Jurkat, Clone E6-1 (cell line): ENCODE results near the gene TJP1.
"Not testable (repeated sequence)": the region's sequence is repeated elsewhere in the genome, so short reads cannot be mapped to it uniquely, and the experiment has no call there.

Experiments
- DNase-seq: peaks from one replicate; pipeline ENCODE4 v3.0.0-alpha.2; 2011; ENCODE audit warnings: low read depth, low spot score
- H3K4me3 ChIP-seq: 2 replicates; pipeline ENCODE4 v1.5.1; 2011; ENCODE audit warnings: mild to moderate bottlenecking, low read length, control low read depth, moderate library complexity

Gene TJP1

GRCh38 chr15:29805708-29806104 lies 16.6 kb downstream of the TJP1 start:
- no peak for DNase-seq
- H3K4me3 ChIP-seq: no peak overlapping the region

DNA sequence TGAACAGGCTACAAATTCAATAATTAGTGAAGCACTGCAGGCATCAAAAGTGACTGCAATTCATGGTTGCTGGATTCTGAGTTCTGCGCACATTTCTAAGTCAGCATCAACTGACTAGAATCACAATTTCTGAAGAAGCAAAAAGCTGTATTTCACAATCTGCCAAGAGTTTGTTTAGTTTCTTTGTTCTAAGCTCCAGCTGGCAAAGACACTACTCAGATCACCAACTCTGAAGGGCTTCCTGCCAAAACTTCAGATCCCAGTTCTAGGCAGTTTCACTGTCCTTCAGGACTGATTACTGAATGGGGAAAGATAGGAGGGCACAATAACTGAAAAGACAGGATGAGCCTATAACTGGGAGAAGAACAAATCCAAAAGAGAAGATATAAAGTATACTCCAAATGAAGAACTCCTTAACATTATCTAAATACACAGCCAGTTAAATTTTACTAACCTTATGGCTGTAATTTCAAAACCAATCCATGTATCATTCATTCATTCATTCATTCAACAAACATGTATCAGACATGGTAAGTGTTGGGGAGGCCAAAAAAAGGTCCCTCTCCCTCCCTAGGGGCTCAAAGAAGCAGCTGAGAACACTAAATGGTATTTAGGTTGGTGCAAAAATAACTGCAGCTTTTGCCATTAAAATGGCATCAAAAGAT lies 17.1 kb downstream of the TJP1 start:
- DNase-seq: no peak
- no peak overlapping the region for H3K4me3 ChIP-seq

GRCh38 chr15:29802411-29802810 lies 19.9 kb downstream of the TJP1 start:
- no peak for DNase-seq
- no peak overlapping the region for H3K4me3 ChIP-seq

DNA sequence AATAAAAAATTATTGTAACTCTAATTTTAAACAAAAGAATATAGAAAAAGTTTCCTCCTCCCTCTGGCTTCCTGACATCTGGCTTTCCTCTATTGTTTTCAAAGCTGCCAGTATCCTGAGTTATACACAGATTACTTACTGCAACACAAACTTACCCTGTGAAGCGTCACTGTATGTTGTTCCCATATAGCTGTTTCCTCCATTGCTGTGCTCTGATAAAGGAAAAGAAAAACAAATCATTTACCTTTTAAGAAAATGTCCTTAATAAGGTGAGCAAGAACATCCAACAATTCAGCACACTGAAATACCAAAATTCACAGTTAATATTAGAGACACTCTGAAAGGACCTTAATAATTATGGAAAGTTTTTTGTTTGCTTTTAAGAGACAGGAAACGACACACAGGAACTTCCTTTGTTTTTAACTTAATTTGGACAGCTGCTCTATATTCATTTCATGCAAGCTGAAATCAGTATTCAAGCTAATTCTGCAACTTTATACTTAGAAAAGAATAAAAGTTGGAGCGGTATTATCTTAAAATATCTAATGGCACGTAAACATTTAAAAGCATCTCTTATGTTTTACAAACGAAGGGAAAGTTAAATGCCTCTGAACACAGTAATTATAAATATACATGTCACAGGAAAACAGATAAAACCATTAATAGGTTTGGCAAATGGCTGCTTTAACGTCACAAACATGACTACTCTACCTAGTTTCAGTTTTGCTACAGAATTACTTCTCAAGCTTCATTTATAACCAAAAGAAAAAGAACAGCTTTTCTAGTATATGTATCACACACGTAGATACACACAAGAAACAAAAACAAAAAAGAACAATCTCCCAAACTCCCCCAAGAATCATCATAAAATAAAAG lies 21.5 kb downstream of the TJP1 start:
- H3K4me3 ChIP-seq: no peak overlapping the region

DNA sequence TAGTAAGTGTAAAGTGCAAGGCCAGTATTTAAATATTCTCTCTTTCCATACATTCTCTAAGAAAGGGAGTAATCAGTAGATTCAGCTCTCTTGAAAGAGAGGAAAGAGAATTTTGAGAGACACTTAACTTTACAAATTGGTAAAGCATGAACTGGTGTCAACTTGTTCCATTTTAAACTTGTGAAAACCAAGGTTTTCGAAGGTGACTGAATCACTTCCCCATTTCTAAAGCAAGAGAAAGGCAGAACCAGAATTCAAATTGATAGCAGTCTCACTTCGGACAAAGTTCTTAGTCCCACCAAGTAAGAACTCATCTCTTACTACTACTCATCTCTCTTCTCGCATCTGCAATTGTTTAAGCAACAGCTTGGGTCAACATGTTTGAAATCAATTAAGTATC lies 22.4 kb downstream of the TJP1 start:
- no peak for DNase-seq
- H3K4me3 ChIP-seq: no peak overlapping the region

More for the DNA sequence above, 21.5 kb downstream of the TJP1 start:
- DNase-seq: no peak

DNA sequence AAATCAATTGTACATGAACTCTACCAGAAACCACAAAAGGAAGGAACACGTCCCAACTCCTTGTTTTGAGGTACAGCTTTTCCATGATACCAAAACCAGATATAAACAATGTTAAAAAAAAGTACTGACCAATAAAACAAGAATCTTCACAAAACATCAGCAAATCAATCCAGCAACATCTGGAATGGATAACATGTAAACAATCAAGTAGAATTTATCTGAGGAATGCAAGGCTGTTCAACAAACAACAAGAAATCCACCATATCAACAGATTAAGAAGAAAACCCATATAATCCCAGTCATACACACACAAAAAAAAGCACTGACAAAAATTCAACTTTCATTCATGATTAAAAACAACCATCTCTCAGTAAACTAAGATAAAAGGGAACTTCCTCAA lies 26.7 kb downstream of the TJP1 start:
- no peak overlapping the region for H3K4me3 ChIP-seq
- DNase-seq: no peak

GRCh38 chr15:29792426-29793159 lies 29.7 kb downstream of the TJP1 start:
- DNase-seq: no peak
- no peak overlapping the region for H3K4me3 ChIP-seq

GRCh38 chr15:29790607-29791006 lies 31.7 kb downstream of the TJP1 start:
- no peak for DNase-seq
- no peak overlapping the region for H3K4me3 ChIP-seq

GRCh38 chr15:29789871-29790270 lies 32.4 kb downstream of the TJP1 start:
- no peak for DNase-seq
- H3K4me3 ChIP-seq: no peak overlapping the region

GRCh38 chr15:29788433-29789034 lies 33.7 kb downstream of the TJP1 start:
- DNase-seq: no peak
- no peak overlapping the region for H3K4me3 ChIP-seq

GRCh38 chr15:29787767-29788166 lies 34.5 kb downstream of the TJP1 start:
- H3K4me3 ChIP-seq: no peak overlapping the region
- DNase-seq: no peak

DNA sequence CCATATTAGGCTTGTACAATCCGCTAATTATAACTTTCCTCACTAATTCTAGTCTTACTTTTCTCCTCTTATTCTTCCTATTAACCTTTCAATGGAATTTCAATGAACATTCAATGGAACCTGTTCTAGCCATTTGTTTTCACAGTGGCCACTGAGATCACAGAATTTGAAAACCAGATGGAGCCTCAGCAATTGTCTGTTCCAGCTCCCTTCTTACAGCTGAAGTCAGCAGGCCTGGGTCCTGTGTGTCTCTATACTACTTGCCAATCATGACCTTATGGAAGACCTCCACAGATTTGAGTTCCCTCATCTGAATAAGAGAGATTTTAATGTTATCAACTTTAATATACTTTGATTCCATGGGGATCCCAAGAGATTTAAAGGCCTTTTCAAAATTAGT lies 36.6 kb downstream of the TJP1 start:
- DNase-seq: no peak
- no peak overlapping the region for H3K4me3 ChIP-seq

DNA sequence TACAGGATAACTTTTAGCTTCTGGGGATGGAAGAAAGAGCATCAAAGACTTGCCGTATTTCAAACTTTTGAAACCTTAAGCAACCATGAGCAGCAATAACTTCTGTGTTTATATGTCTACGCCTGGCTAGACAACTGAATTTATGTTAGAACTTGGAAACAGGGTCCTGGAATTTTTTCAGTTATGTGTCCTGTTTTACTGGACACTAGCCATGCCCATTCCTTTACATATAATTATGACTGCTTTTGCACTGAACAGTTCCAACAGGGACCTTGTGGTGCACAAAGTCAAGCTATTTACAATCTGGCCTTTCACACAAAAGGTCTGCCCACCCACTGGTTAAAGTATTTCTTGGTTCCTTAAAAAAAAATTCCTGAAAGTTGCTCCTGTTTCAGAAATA lies 37.1 kb downstream of the TJP1 start:
- no peak for DNase-seq
- no peak overlapping the region for H3K4me3 ChIP-seq

DNA sequence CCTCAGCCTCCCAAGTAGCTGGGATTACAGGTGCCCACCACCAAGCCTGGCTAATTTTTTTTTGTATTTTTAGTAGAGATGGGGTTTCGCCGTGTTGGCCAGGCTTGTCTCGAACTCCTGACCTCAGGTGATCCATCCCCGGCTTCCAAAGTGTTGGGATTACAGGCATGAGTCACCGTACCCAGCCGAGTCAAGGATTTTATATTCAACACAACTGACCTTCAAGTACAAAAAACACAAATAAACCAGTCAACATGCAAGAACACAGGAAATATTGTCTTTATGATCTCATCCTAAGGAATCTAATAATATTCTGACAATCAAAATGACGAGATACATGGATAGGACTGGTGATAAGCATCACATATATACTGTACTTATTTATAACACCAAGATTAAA lies 37.9 kb downstream of the TJP1 start:
- H3K4me3 ChIP-seq: no peak overlapping the region
- DNase-seq: no peak

- not testable (repeated sequence) for H3K4me3 ChIP-seq, DNase-seq
Measured at GRCh38 chr15:29782816-29783215, 39.5 kb downstream of the TJP1 start.

GRCh38 chr15:29778382-29778781 lies 43.9 kb downstream of the TJP1 start:
- DNase-seq: no peak
- H3K4me3 ChIP-seq: no peak overlapping the region

DNA sequence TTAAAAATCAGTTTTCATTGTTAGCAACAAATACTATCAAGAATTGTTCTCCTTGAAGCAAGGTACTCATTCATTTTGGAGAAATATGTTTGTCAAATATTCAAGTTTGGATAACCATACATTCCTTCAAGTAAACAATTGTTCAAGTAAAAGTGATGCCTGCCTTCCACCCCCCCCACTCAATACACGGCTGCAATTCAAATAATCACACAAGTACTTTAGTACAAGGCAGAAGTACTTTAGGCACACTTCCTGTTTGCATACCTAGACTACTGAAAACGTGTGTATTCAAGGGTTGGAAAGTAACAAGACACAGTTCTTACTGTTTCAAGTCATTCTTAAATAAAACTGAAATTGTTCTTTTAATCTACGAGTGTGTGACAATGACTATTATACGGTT lies 45.4 kb downstream of the TJP1 start:
- H3K4me3 ChIP-seq: no peak overlapping the region

DNA sequence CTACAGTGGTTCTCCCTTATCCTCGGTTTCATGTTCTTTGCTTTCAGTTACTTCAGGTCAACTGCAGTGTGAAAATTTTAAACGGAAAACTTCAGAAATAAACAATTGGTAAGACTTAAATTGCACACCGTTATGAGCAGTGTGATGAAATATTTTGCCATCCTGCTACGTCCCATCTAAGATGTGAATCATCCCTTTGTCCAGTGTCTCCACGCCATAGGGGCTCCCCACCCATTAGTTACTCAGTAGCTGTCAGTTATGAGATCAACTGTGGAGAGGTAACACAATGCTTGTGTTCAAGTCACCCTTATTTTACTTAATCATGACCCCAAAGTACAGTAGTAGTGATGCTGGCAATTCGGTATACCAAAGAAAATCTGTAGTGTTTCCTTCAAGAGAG lies 47.4 kb downstream of the TJP1 start:
- no peak for DNase-seq
- no peak overlapping the region for H3K4me3 ChIP-seq

More for the DNA sequence above, 45.4 kb downstream of the TJP1 start:
- DNase-seq: no peak

- no peak for DNase-seq
- no peak overlapping the region for H3K4me3 ChIP-seq
Measured at GRCh38 chr15:29773816-29774215, 48.5 kb downstream of the TJP1 start.

GRCh38 chr15:29773000-29773399 lies 49.3 kb downstream of the TJP1 start:
- DNase-seq: no peak
- no peak overlapping the region for H3K4me3 ChIP-seq
